GM19372 (cell line): ENCODE data around the gene OSBPL5.

Experiments
- ATAC-seq: cut with Tn5 transposase; IDR thresholded peaks from one replicate; pipeline ENCODE4 v1.9.1; 2021; ENCODE audit warnings: mild to moderate bottlenecking, low read depth, moderate library complexity; ENCODE audit not compliant: unreplicated experiment

OSBPL5 gene

GRCh38 chr11:3136546-3137455, 28.3 kb downstream of the OSBPL5 start:
- no peak for ATAC-seq

- ATAC-seq = no peak
These were observed 29.3 kb downstream of the OSBPL5 start for GRCh38 chr11:3135481-3136440.

- no peak for ATAC-seq
These were observed 30.2 kb downstream of the OSBPL5 start for GRCh38 chr11:3134651-3135480.

- no peak for ATAC-seq
These were observed 30.9 kb downstream of the OSBPL5 start for GRCh38 chr11:3134218-3134621.

- ATAC-seq = no peak
These were observed 31.6 kb downstream of the OSBPL5 start for GRCh38 chr11:3133261-3134217.

- ATAC-seq = no peak
These were observed 32.3 kb downstream of the OSBPL5 start for GRCh38 chr11:3132831-3133260.

- ATAC-seq = no peak
These were observed 32.8 kb downstream of the OSBPL5 start for GRCh38 chr11:3132271-3132781.

GRCh38 chr11:3131330-3131941, 33.7 kb downstream of the OSBPL5 start:
- ATAC-seq = no peak

- ATAC-seq = no peak
These were observed 34.6 kb downstream of the OSBPL5 start for GRCh38 chr11:3130269-3131071.

GRCh38 chr11:3129591-3130268, 35.4 kb downstream of the OSBPL5 start:
- no peak for ATAC-seq

- ATAC-seq = no peak
These were observed 35.9 kb downstream of the OSBPL5 start for GRCh38 chr11:3129181-3129590.

GRCh38 chr11:3128356-3129180, 36.5 kb downstream of the OSBPL5 start:
- no peak for ATAC-seq

GRCh38 chr11:3127706-3128355, 37.3 kb downstream of the OSBPL5 start:
- no peak for ATAC-seq

GRCh38 chr11:3126901-3127691, 38.0 kb downstream of the OSBPL5 start:
- no peak for ATAC-seq
